ENCODE data around the gene POLR2F. TPM values are rescaled to one million over a fixed set of nuclear protein-coding genes. Genes with fewer than 3 reads are reported as not detected.

Gene POLR2F
- total RNA-seq, 1 donor from 2014 or later: 63.0 TPM

- TF ChIP-seq, protein P1, sequence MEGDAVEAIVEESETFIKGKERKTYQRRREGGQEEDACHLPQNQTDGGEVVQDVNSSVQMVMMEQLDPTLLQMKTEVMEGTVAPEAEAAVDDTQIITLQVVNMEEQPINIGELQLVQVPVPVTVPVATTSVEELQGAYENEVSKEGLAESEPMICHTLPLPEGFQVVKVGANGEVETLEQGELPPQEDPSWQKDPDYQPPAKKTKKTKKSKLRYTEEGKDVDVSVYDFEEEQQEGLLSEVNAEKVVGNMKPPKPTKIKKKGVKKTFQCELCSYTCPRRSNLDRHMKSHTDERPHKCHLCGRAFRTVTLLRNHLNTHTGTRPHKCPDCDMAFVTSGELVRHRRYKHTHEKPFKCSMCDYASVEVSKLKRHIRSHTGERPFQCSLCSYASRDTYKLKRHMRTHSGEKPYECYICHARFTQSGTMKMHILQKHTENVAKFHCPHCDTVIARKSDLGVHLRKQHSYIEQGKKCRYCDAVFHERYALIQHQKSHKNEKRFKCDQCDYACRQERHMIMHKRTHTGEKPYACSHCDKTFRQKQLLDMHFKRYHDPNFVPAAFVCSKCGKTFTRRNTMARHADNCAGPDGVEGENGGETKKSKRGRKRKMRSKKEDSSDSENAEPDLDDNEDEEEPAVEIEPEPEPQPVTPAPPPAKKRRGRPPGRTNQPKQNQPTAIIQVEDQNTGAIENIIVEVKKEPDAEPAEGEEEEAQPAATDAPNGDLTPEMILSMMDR (IDR thresholded peaks at IDR 0.05): no peak
- H3K9me3 Mint-ChIP-seq (ENCODE audit: low read depth): no peaks in the 10 kb centered on the region
- H3K36me3 Mint-ChIP-seq (ENCODE audit: low read depth): no peaks in the 10 kb centered on the region
- no peak for DNase-seq (ENCODE audit: low spot score)
- peaks cover 10% of the 10 kb centered on the region for H3K27me3 Mint-ChIP-seq (ENCODE audit: low read depth)
- H3K4me3 Mint-ChIP-seq (ENCODE audit: unreplicated experiment): no peak overlapping the region
- no peak overlapping the region for H3K27ac Mint-ChIP-seq (ENCODE audit: unreplicated experiment)
- H3K4me1 Mint-ChIP-seq (ENCODE audit: low read depth): no peaks in the 10 kb centered on the region
These were observed 31.6 kb downstream of the POLR2F start for GRCh38 chr22:37985050-37985585.

- no peak overlapping the region for H3K27ac Mint-ChIP-seq (ENCODE audit: unreplicated experiment)
- no peak for DNase-seq (ENCODE audit: low spot score)
- TF ChIP-seq, protein P1 (IDR thresholded peaks at IDR 0.05): no peak
- H3K36me3 Mint-ChIP-seq (ENCODE audit: low read depth): no peaks in the 10 kb centered on the region
- no peaks in the 10 kb centered on the region for H3K4me1 Mint-ChIP-seq (ENCODE audit: low read depth)
- no peaks in the 10 kb centered on the region for H3K9me3 Mint-ChIP-seq (ENCODE audit: low read depth)
- no peak overlapping the region for H3K4me3 Mint-ChIP-seq (ENCODE audit: unreplicated experiment)
- peaks cover 10% of the 10 kb centered on the region for H3K27me3 Mint-ChIP-seq (ENCODE audit: low read depth)
These were observed 32.3 kb downstream of the POLR2F start for GRCh38 chr22:37985751-37986281.

DNA sequence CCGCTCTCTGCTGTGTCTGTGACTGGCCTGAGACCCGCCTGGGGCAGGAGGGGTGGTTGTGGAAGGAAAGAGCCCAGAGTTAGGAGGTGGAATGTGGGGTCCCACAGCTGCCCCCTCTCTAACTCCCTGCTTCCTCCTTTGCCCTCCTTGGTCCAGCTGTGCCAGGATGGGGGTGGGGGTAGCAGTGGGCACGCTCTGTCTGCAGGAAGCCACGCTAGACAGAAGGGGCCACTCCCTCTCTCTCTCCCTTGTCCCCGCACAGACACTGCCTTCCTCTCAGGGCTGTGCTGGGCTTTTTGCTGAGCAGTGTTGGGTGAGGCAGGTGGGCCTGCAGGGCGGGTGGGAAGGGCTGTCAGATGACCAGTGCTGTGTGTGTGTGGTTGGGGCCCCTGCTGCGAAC lies 32.9 kb downstream of the POLR2F start:
- H3K4me1 Mint-ChIP-seq (ENCODE audit: low read depth): no peaks in the 10 kb centered on the region
- H3K27me3 Mint-ChIP-seq (ENCODE audit: low read depth): peaks cover 10% of the 10 kb centered on the region
- H3K36me3 Mint-ChIP-seq (ENCODE audit: low read depth): no peaks in the 10 kb centered on the region
- no peak for DNase-seq (ENCODE audit: low spot score)
- H3K4me3 Mint-ChIP-seq (ENCODE audit: unreplicated experiment): no peak overlapping the region
- TF ChIP-seq, protein P1 (IDR thresholded peaks at IDR 0.05): no peak
- H3K9me3 Mint-ChIP-seq (ENCODE audit: low read depth): no peaks in the 10 kb centered on the region
- no peak overlapping the region for H3K27ac Mint-ChIP-seq (ENCODE audit: unreplicated experiment)

DNA sequence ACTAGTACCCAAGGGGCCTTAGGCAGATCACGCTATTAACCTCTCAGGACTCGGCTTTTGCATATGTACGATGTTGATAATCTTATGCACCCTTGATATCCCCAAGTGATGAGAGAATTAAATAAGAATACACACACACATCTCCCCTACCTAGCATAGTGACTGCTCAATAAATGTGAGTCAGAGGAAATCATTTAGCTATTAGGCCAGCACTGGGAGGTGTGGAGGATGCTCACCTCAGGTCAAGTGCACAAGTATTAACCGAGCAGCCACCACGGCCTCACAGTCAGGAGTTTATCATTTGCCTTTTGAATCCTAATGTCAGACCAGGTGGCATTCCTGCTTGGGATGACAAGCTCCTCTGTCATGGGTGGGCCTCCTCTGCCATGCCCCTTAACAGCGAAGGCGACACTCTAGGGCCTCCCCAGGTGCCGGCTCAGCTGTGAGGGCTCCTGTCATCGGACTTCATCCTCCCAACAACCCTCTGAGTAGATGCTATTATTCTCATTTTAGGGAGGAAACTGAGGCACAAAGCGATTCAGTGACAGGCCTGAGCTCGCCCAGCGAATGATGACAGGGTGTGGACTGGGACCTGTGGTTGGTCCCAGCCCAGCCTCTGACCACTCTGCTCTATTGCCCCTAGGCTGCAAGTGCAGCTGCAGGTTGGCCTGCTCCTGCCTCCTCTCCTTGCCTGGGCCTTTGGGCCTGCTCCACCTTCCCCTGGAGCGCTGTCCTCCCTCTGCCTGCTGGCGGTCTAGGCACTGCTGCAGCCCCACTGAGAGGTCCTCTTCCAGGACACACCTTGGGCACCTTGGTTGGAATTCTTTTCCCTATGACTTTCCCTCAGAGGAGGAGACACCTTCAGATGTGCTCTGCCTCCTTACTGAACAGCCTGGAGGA lies 35.9 kb downstream of the POLR2F start:
- TF ChIP-seq, protein P1 (IDR thresholded peaks at IDR 0.05): no peak
- Mint-ChIP-seq H3K4me1 (ENCODE audit: low read depth) (no peaks in the 10 kb centered on the region), H3K27me3 (ENCODE audit: low read depth) (no peaks in the 10 kb centered on the region), H3K9me3 (ENCODE audit: low read depth) (no peaks in the 10 kb centered on the region), H3K36me3 (ENCODE audit: low read depth) (no peaks in the 10 kb centered on the region), H3K27ac (ENCODE audit: unreplicated experiment) (no peak overlapping the region), H3K4me3 (ENCODE audit: unreplicated experiment) (no peak overlapping the region)
- DNase-seq (ENCODE audit: low spot score): no peak

GRCh38 chr22:37990301-37990700 lies 36.8 kb downstream of the POLR2F start:
- no peaks in the 10 kb centered on the region for H3K36me3 Mint-ChIP-seq (ENCODE audit: low read depth)
- TF ChIP-seq, protein P1 (IDR thresholded peaks at IDR 0.05): no peak

More at GRCh38 chr22:37990301-37990700, 36.8 kb downstream of the POLR2F start:
- Mint-ChIP-seq H3K27ac (ENCODE audit: unreplicated experiment) (no peak overlapping the region), H3K9me3 (ENCODE audit: low read depth) (no peaks in the 10 kb centered on the region), H3K4me3 (ENCODE audit: unreplicated experiment) (no peak overlapping the region), H3K27me3 (ENCODE audit: low read depth) (no peaks in the 10 kb centered on the region), H3K4me1 (ENCODE audit: low read depth) (no peaks in the 10 kb centered on the region)
- DNase-seq (ENCODE audit: low spot score): no peak

Measured in chondrocyte (in vitro differentiated cells).